Measurements from ENCODE around the gene WNT3A.

The WNT3A gene

GRCh38 chr1:228000836-228001563 is 5.8 kb upstream of the WNT3A start:
- Histone ChIP-seq H3K36me3 (no peaks in the 10 kb centered on the region), H3K4me3 (ENCODE audit: low read depth, low read length) (no peak overlapping the region), H3K27me3 (peaks cover 31% of the 10 kb centered on the region), H3K9me3 (peaks cover 3% of the 10 kb centered on the region; the same call in 1 of the 2 replicates), H3K4me1 (no peaks in the 10 kb centered on the region)
- DNase-seq, result no peak
- TF ChIP-seq, protein P1, sequence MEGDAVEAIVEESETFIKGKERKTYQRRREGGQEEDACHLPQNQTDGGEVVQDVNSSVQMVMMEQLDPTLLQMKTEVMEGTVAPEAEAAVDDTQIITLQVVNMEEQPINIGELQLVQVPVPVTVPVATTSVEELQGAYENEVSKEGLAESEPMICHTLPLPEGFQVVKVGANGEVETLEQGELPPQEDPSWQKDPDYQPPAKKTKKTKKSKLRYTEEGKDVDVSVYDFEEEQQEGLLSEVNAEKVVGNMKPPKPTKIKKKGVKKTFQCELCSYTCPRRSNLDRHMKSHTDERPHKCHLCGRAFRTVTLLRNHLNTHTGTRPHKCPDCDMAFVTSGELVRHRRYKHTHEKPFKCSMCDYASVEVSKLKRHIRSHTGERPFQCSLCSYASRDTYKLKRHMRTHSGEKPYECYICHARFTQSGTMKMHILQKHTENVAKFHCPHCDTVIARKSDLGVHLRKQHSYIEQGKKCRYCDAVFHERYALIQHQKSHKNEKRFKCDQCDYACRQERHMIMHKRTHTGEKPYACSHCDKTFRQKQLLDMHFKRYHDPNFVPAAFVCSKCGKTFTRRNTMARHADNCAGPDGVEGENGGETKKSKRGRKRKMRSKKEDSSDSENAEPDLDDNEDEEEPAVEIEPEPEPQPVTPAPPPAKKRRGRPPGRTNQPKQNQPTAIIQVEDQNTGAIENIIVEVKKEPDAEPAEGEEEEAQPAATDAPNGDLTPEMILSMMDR (IDR thresholded peaks at IDR 0.05; ENCODE audit: low read depth, low read length), result no peak

GRCh38 chr1:228001738-228002535 is 4.9 kb upstream of the WNT3A start:
- Histone ChIP-seq H3K9me3 (peaks cover under 1% of the 10 kb centered on the region; the same call in 1 of the 2 replicates), H3K36me3 (no peaks in the 10 kb centered on the region), H3K27me3 (peaks cover 38% of the 10 kb centered on the region), H3K4me1 (no peaks in the 10 kb centered on the region), H3K4me3 (ENCODE audit: low read depth, low read length) (no peak overlapping the region)
- TF ChIP-seq, protein P1 (IDR thresholded peaks at IDR 0.05; ENCODE audit: low read depth, low read length), result no peak
- DNase-seq, result no peak

DNA sequence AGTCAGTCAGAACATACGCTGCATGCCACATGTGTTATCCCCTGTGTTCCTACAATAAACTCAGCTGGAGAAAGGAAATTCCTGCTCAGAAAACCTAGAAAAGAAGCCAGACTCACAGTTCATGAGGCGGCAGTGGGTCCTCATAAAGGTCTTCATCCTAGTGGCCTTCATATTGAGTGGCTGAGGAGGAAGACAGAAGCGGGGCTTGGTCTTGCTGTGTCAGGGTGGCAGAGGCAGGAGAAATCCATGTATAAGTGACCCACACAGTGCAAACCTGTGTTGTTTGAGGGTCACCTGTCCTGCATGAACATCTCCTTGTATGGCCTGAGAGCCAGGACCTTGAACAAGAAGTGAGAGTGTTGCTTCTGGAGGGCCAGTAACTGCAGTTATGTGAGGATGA is 4.0 kb upstream of the WNT3A start:
- H3K9me3 ChIP-seq, result no peaks in the 10 kb centered on the region
- H3K4me3 ChIP-seq (ENCODE audit: low read depth, low read length), result no peak overlapping the region
- no peaks in the 10 kb centered on the region for H3K4me1 ChIP-seq
- H3K36me3 ChIP-seq, result no peaks in the 10 kb centered on the region
- TF ChIP-seq, protein P1 (IDR thresholded peaks at IDR 0.05; ENCODE audit: low read depth, low read length), result no peak
- DNase-seq, result no peak
- H3K27me3 ChIP-seq, result peaks cover 47% of the 10 kb centered on the region

- DNase-seq, result no peak
- TF ChIP-seq, protein P1 (IDR thresholded peaks at IDR 0.05; ENCODE audit: low read depth, low read length), result no peak
- H3K9me3 ChIP-seq, result no peaks in the 10 kb centered on the region
- H3K36me3 ChIP-seq, result no peaks in the 10 kb centered on the region
- H3K4me1 ChIP-seq, result no peaks in the 10 kb centered on the region
- H3K27me3 ChIP-seq, result peaks cover 56% of the 10 kb centered on the region
- no peak overlapping the region for H3K4me3 ChIP-seq (ENCODE audit: low read depth, low read length)
These were observed 3.1 kb upstream of the WNT3A start for GRCh38 chr1:228003461-228004330.

DNA sequence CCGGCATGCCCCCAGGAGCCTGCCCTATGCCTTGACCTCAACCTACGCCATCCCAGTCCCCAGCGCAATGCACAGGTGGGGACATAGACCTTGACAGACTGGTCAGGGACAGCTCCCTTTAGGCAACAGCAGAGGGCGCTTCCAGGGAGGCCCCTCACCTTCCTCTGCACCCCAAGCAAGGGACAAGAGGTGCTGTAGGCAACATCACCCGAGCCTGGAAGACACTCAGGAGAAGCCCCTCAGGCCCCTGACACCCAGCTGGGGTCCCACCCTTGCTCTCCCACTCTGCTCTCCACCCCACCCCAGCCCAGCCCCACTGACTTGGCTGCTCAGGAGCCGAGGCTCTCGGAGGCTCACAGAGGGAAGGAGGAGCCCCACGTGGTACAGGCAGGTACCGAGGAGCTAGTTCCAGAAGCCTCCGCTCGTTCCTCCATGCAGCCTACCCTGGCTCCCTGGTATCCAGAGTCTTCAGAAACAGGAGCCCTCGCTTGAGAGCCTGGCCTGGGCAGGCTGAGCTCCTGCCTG is 2.4 kb upstream of the WNT3A start:
- no peak overlapping the region for H3K4me3 ChIP-seq (ENCODE audit: low read depth, low read length)
- DNase-seq, result no peak

More for the DNA sequence above, 2.4 kb upstream of the WNT3A start:
- TF ChIP-seq, protein P1 (IDR thresholded peaks at IDR 0.05; ENCODE audit: low read depth, low read length), result peak; percentile 58
- Histone ChIP-seq H3K27me3 (peaks cover 63% of the 10 kb centered on the region), H3K4me1 (no peaks in the 10 kb centered on the region), H3K9me3 (no peaks in the 10 kb centered on the region), H3K36me3 (no peaks in the 10 kb centered on the region)
